Suppressor macrophage treated with lipopolysaccharide for 4 hours (primary cell): ENCODE data around the gene SLC25A25.
"Not testable (repeated sequence)": the region's sequence is repeated elsewhere in the genome, so short reads cannot be mapped to it uniquely, and the experiment has no call there.

Source experiments
- DNase-seq: peaks from one replicate; pipeline ENCODE4 v3.0.0-alpha.2; 2020

The SLC25A25 gene

DNA sequence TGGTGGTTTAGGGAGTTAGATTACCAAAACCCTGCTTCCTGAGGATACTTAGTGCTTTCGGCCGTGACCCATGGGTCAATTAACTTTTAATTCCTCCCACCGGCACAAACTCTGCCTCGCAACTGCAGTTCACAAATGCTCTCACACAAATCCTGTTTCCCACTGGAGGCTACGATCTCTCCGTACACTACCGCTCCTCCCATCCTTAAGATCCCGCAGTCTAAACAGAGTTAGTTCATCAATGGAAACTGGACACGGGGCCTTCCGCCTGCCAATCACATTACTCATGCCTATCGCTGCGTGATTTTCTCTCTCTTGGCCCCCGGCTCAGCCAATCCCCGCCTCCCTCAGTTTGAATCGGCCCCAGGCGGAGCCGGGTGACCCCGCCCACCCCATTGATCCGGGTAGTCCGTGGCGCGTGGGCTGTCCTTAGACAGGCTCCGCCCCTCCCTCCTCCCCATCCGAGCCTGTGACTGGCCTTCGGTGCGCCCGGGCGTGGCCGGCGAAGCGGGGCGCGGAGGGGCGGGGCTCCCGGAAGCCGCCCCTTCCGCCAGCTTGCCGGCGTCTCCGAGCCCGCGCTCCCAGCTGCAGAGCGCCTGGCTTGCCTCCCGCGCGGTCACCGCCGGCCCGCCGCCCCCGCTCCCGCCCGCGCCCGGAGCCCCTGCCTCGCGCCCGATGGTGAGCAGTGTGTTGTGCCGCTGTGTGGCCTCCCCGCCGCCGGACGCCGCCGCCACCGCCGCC, at the start of gene SLC25A25:
SLC25A25 (plus strand) TSS at position 588 of the 741 bp plus-strand sequence; CDS start at position 676, 88 bp downstream.
- peak; percentile 100 for DNase-seq

DNA sequence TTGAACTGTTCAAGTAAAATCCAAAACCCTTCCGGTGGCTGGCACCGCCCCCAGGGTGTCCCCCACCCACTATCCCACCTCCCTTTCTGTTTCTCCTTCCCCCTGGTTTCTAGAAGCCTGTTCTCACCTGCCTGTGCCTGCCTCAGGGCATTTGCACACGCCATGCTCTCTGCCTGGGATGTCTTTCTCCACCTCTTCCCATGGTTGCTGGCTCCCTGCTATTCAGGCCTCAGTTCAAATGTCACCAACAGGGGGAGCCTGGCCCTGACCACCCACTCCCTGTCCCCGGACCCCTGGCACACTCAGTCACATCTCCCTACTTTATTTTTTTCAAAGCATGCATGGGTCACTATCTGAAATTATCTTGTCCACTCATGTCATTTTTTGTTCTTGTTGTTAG, 47.3 kb upstream of the SLC25A25 start:
- no peak for DNase-seq

DNA sequence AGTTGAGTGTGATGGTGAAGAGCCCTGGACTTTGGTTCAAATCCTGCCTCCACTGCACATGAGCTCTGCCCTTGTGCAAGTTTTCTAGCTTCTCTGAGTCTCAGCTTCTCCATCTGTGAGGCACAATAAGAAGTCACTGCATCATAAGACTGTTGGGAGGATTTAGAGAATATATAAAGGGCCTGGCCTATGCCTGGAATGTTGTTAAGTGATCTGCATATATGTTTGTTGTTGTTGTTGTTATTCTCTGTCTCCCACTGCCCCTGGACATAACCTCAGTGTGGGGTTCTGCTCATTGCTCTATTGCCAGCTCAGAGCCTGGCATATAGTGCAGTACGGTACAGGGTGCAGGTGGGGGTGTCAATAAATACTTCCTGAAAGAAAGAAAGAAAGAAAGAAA, 46.9 kb upstream of the SLC25A25 start:
- no peak for DNase-seq

DNA sequence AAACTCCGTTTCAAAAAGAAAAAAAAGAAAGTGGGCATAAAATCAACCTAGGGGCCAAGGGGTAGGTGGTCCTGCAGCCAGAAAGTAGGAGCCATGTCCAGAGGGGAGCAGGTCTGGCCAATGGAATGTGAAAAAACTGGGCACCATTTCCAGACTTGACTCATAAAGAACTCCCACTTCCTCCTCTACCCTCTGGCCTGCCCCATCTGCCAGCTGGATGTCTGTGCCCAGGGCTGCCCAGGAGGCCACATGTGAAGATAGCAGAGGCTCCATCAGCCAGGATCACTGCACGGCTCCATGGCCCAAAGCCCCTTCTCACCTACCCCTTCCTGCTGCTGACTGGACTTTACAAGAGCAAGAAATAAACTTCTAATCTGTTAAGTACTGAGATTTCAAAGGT, 45.1 kb upstream of the SLC25A25 start:
- DNase-seq, result peak; percentile 30

DNA sequence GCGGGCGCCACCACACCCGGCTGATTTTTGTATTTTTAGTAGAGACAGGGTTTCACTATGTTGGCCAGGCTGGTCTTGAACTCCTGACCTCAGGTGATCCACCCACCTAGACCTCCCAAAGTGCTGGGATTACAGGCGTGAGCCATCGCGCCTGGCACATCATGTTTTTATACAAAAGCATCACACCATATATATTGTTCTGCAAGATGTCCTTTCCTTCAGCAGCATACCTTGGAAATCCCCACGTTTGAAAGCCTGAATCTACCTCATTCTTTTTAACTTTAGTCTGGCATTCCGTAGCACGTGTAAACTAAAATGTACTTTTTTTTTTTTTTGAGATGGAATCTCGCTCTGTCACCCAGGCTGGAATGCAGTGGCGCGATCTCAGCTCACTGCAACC, 44.4 kb upstream of the SLC25A25 start:
- not testable (repeated sequence) for DNase-seq

DNA sequence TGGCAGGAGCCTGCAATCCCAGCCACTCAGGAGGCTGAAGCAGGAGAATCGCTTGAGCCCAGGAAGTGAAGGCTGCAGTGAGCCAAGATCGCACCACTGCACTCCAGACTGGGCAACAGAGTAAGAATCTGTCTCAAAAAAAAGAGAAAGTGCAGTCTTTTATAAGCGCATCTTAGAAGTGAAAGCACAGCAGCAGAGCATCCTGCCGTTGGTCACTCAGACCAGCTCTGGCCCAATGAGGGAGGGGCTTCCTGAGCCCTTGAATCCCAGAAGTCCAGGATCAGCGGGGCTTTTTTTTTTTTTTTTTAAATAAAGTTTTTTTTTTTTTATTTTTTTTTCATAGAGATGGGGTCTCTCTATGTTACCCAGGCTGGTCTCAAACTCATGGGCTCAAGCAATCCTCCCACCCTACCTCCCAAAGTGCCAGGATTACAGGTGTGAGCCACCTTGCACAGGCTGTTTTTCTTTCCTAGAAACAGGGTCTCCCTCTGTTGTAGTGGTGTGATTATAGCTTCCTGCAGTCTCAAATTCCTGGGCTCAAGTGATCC, 43.2 kb upstream of the SLC25A25 start:
- no peak for DNase-seq

DNA sequence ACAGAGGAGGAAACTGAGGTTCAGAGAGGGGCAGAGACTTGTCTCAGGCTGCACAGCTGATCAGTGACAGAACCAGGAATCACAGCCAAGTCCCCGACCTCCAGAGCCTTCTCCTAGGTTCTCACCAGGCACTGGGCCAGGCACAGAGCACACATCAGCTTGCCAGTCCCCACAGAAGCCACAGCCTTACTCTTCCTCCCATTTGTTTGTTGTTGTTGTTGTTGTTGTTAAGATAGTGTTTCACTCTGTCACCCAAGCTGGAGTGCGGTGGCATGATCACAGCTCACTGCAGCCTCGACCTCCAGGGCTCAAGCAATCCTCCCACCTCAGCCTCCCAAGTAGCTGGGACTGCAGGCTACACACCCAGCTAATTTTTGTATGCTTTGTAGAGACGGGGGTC, 42.3 kb upstream of the SLC25A25 start:
- no peak for DNase-seq

DNA sequence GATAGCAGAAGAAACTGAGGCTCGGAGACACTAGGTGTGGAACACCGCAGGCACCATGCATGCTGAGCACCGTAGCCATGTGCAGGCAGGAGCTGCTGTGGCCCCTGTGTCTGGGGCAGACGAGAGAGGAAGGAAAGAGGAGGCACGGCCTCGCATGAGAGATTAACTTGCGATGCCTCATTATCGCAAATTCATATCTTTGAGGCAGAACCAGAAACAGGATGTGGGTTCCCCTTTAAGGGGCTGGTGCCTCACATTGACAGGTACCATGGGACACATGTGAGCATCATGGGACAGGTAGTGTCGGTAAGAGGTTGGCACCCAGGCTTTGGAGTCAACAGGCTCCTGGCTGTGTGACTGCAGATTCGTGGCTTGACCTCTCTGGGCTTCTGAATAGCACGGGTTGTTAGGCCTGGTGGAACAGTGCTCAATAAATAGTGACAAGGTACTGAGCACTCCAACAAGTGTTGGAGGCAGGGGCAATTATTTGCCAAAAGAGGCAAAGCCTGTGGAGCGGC, 41.7 kb upstream of the SLC25A25 start:
- DNase-seq, result no peak

DNA sequence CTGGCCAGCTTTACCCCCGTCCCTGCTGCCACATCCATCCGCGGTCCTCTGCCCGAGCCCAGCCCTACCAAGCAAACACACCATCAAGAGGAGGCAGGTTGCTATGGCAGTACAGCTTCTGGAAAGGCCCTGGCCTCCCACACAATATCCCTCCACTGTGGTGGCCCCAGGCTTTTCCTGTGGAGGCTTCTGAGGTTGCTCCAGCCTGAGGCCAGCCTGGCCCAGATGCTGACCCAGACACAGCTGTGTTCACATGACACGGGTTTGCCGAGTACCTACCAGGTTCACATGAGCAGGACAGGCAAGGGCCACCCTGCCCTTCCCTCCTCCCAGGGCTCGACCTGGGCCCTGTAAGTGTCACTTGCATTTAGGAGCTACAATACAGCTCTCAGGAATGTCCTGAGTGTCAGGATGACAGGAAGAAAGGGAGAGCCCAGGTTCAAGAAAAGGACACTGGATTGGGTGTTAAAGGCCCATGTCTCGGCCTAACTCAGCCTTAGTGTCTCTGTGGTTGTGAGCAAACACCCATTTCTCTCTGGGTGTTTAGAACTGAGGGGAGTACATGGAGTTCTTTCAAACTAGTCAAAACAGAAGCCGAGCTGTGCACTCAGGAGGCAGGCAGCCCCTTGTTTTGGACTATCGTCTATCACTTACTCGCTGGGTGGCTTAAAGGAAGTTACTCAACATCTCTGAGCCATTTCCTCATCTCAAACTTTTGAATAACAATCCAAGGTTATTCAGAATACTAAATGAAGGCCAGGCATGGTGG, 41.1 kb upstream of the SLC25A25 start:
- peak; percentile 63 for DNase-seq

DNA sequence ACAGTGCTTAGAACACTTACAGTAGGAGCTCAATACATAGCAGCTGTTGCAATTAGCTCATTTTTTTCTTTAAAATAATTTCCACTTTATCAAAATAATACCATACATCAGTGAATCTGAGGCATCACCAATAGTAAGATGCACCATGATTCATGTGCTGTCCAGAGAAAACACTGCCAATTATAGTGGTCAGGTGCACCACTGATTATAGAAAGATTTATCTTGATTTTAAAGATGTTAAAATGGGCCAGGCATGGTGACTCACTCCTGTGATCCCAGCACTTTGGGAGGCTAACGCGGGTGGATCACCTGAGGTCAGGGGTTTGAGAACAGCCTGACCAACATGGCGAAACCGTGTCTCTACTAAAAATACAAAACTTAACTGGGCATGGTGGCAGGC, 40.3 kb upstream of the SLC25A25 start:
- DNase-seq, result no peak

DNA sequence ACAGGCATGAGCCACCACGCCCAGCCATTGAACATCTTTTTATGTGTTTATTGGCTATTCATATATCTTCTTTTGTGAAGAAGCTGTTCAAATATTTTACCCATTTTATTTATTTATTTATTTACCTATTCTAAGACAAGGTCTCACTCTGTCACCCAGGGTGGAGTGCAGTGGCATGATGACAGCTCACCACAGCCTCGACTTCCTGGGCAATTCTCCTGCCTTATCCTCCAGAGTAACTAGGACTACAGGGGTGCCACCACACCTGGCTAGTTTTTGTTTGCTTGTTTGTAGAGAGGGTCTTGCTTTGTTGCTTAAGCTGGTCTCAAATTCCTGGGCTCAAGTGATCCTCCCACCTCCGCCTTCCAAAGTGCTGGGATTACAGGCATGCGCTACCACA, 34.4 kb upstream of the SLC25A25 start:
- no peak for DNase-seq

DNA sequence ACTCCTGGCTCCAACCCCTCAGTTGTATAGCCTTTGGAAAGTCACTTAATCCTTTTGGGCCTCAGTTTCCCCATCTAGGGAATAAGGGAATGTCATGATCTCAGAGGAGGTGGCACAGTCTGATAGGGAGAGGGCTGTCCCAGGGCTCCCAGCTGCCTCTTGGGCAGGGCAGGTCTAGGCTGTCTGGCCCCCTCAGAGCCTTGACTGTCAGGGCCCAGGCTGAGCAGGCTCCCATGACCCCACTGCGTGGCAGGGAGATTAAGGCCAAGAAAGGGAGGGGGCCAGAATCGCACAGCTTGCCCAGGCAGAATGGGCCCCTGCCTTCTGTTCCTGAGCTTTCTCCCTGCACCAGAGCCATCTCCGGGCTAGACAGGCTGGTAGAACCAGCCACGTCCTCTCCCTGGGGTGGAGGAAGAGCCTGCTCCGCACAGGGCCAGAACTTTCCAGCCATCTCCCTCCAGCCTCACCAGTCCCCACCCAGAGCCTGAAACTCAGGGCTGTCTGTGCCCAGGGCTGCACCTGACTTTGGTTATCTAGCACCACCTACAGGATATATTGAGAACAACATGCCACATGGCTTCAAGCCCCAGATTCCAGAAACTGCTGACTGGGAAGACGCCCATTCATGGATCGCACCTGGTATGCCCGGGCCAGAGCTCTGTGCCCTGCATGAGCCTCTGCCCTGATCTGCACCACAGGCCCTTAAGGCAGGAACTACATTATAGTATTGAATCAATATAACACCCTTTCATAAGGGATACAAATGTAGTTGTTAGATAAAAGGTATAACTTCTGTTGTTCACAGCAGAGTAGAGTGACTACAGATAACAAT, 33.0 kb upstream of the SLC25A25 start:
- DNase-seq, result peak; percentile 81

DNA sequence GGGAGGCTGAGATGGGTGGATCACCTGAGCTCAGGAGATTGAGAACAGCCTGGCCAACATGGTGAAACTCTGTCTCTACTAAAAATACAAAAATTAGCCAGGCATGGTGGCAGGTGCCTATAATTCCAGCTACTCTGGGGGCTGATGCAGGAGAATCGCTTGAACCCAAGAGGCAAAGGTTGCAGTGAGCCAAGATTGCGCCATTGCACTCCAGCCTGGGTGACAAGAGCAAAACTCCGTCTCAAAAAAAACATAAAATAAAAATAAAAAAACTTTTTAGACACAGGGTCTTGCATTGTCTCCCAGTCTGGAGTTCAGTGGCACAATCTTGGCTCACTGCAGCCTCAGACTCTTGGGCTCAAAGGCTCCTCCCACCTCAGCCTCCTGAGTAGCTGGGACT, 31.5 kb upstream of the SLC25A25 start:
- not testable (repeated sequence) for DNase-seq

DNA sequence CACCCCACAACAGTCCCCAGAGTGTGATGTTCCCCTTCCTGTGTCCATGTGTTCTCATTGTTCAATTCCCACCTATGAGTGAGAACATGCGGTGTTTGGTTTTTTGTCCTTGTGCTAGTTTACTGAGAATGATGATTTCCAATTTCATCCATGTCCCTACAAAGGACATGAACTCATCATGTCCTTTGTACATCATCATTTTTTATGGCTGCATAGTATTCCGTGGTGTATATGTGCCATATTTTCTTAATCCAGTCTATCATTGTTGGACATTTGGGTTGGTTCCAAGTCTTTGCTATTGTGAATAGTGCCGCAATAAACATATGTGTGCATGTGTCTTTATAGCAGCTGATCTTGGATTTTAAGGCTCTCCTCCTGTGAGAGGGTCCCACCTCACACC, 27.2 kb upstream of the SLC25A25 start:
- not testable (repeated sequence) for DNase-seq

DNA sequence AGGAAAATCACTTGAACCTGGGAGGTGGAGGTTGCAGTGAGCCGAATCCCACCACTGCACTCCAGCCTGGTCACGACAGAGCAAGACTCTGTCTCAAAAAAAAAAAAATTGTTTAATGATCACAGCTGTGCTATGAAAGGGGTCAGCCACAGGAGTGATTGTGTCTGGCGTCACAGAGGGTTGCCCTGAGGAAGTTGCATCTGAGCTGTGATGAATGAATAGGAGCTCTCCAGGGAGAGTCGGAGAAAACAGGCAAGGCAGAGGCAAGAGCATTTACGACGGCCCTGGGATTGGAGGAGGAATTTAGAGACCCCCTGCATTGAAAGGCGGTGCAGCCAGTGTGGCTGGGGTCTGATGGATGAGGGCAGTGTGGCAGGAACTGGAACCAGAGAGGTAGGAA, 26.0 kb upstream of the SLC25A25 start:
- no peak for DNase-seq

DNA sequence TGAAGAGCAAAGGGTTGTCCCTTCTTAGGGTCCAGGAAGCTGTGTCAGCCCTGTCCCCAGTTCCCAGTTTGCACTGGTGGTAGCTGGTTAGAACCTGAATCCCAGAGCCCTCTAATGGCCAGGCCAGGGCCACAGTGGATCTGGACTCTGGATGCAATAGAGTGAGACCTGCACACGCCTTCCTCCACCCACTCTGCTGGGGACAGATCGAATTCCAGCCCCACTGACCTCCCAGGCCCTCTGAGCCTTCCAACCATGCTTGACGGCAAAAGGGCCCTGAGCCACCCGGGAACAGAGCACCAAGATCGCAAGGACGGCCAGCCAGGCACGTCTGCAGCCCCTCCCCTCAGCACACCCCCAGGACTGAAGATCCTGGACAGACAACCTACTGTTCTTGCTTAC, 24.6 kb upstream of the SLC25A25 start:
- no peak for DNase-seq

DNA sequence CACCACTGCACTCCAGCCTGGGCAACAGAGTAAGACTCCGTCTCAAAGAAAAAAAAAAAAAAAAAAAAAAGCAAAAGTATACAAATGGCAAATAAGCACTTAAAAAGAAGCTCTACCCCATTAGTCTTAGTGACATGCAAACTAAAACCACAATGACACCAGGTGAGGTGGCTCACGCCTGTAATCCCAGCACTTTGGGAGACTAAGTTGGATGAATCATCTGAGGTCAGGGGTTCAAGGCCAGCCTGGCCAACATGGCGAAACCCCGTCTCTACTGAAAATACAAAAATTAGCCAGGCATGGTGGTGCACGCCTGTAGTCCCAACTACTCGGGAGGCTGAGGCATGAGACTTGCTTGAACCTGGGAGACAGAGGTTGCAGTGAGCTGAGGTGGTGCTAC, 22.6 kb upstream of the SLC25A25 start:
- DNase-seq, result not testable (repeated sequence)

DNA sequence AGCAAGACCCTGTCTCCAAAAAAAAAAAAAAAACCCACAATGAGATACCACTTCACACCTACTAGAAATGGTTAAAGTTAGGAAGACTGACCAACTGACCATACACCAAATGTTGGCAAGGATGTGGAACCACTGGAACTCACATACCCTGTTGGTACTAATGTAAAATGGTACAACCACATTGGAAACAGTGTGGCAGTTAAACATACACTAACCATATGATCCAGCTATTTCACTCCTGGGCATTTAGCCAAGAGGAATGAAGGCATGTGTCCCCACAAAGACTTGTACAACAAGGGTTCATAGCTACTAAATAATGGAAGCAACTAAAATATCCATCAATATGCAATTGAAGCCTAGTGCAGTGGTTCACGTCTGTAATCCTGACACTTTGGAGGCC, 22.2 kb upstream of the SLC25A25 start:
- DNase-seq, result no peak

DNA sequence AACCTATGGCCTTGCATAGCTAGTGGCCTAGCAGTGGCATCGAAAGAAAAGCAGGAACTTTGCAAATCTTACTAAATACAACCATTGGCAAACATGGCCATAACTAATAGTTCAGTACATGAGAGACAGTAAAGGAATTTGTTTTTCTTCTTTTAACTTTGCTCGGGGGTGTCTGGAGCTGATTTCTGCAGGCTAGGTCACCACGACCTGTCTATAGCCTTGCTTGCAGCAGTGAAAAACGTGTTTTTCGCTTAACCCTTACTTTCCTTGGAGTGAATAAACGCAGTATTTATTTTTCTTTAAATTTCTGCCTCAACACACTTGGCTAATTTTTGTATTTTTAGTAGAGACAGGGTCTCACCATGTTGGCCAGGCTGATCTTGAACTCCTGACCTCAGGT, 20.8 kb upstream of the SLC25A25 start:
- DNase-seq, result no peak

DNA sequence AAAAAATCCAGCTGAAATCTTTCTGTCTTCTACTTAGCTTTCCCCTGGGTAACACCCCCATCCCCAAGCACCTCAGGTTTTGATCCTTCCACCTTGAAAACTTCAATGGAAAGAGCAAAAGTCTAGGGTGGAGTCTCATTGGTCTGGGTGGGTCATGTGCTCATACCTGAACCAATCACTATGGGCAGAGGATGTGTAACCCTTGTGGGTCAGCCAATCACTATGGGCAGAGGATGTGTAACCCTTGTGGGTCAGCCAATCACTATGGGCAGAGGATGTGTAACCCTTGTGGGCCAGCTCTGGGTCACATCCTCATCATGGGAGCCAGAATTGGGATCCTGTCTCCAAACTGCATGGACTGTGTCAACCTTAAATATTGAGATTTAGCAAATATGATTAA, 19.4 kb upstream of the SLC25A25 start:
- DNase-seq, result no peak

DNA sequence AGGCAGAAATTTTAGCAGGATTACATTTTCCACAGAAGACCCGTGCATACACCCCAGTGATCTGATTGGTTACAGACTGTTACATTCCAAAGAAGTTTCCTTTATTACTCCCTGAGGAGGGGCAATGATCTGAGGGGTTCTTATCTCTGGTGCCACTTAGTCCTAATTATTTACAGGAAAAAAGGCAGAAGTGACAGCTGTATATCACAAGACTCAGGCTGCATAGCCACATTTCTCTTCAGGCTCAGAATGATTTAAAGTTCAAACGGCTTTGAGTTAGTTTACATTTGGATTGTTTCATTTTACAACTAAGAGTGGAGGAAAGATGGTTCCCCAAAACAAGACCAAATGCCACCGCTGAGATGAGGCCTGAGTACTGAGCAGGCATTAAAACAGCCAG, 18.2 kb upstream of the SLC25A25 start:
- no peak for DNase-seq

DNA sequence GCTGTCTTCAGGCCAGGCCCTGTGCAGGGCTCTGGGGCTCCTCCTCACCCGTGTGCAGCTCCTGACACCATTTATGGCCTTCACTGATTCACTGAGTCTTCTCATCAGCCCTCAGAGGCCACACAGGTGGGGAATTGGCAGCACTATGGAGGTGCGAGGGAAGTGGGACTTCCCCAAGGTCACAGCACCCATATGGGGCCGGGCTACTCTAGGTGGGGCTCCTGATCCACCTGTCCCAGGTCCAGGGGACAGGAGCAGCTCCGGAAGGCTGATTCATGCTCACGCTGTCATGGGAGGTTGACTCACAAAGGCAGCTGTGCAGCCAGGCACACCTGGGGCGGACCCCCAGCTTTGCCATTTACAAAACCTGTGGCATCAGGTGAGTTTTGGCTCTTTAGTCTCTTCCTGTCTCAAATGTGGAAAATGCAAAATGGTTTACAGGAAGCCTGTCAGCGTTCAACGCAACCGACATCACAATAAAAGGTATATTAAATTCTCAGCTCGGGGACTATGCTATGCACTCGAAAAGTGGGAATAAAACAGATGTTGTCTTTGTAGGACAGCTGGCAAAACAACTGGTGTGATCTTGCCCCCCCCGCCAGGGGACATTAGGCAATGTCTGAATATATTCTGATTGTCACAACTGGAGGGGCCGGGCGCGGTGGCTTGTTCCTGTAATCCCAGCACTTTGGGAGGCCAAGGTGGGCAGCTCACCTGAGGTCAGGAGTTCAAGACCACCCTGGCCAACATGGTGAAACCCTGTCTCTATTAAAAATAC, 15.9 kb upstream of the SLC25A25 start:
- DNase-seq, result no peak
